ENCODE data around the gene RUNX3. TPM values are rescaled to one million over a fixed set of nuclear protein-coding genes. Genes with fewer than 3 reads are reported as not detected.

Gene RUNX3
- total RNA-seq, 2 experiments from 2014 or later = 180 to 183 TPM

DNA sequence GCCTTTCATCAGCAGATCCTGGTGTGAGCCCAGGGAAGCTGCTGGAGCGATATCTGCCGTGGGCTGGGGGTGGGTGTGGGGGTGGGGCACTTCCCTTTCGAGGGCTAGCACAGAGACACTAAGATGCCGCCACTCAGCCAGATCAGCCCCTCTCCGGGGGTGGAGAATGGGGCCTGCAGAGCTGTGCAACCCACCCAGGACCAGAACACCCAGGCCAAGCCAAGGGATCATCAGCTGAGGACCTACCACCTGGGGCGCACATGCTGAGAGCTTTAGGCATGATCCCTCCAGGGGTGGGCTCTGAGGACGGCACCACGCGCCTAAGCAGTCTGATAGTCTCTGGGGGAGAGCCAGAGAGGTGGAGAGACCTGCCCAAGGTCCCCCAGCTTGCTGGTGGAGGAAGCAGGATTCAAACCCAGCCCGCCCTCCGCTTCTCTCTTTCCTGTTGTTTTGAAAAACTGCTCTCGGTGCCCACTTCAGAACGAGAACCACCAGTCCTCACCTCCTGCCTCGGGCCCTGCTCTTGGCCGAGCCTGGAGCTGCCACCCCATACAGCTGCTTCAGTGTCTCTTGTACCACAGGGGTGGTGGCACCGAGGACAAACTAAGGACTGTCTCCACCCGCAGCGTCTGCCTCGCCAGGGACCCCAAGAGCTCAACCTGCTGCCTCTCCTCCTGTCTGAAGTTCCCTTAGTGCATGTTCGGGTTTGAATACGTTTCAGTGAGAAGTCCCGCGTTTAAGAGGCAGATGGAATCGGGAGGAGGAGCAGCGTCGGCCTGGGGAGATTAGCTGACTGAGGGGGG lies 39.7 kb upstream of the RUNX3 start:
- ChIA-PET POLR2A (interaction anchor here (1.0 to 12.5 kb wide), 20 partner anchors 9 to 486 kb away, joined by 3 to 159 read pairs (median 6); partner anchors contain the start of gene RUNX3), CTCF (interaction anchor here (0.7 to 11.9 kb wide), 14 partner anchors 9 to 132 kb away, joined by 3 to 169 read pairs (median 4); no protein-coding TSS in a partner anchor)
- Mint-ChIP-seq H3K9me3 (peaks cover 9% of the 10 kb centered on the region), H3K27ac (peak overlapping the region; percentile 89), H3K27me3 (no peaks in the 10 kb centered on the region), H3K4me3 (peak overlapping the region; percentile 77), H3K4me1 (ENCODE audit: low read depth) (peaks cover 86% of the 10 kb centered on the region), H3K36me3 (ENCODE audit: low read depth) (peaks cover 31% of the 10 kb centered on the region)
- TF ChIP-seq, protein P1, sequence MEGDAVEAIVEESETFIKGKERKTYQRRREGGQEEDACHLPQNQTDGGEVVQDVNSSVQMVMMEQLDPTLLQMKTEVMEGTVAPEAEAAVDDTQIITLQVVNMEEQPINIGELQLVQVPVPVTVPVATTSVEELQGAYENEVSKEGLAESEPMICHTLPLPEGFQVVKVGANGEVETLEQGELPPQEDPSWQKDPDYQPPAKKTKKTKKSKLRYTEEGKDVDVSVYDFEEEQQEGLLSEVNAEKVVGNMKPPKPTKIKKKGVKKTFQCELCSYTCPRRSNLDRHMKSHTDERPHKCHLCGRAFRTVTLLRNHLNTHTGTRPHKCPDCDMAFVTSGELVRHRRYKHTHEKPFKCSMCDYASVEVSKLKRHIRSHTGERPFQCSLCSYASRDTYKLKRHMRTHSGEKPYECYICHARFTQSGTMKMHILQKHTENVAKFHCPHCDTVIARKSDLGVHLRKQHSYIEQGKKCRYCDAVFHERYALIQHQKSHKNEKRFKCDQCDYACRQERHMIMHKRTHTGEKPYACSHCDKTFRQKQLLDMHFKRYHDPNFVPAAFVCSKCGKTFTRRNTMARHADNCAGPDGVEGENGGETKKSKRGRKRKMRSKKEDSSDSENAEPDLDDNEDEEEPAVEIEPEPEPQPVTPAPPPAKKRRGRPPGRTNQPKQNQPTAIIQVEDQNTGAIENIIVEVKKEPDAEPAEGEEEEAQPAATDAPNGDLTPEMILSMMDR (IDR thresholded peaks at IDR 0.05) = no peak
- intact Hi-C loops (cut with micrococcal nuclease) = no loop called here
- no peak for ATAC-seq
- peak; percentile 53 for DNase-seq

- peaks cover 80% of the 10 kb centered on the region for H3K4me1 Mint-ChIP-seq (ENCODE audit: low read depth)
- TF ChIP-seq, protein P1 (IDR thresholded peaks at IDR 0.05) = no peak
- peaks cover 2% of the 10 kb centered on the region for H3K9me3 Mint-ChIP-seq
- ChIA-PET POLR2A (interaction anchor here (0.5 to 12.5 kb wide), 14 partner anchors 10 to 486 kb away, joined by 3 to 172 read pairs (median 16); no protein-coding TSS in a partner anchor), CTCF (interaction anchor here (0.7 to 11.9 kb wide), 11 partner anchors 13 to 133 kb away, joined by 3 to 169 read pairs (median 5); no protein-coding TSS in a partner anchor)
- DNase-seq (peak; percentile 54), ATAC-seq (no peak)
- H3K27ac Mint-ChIP-seq = peak overlapping the region; percentile 89
- peaks cover 31% of the 10 kb centered on the region for H3K36me3 Mint-ChIP-seq (ENCODE audit: low read depth)
- no peaks in the 10 kb centered on the region for H3K27me3 Mint-ChIP-seq
- intact Hi-C loops (cut with micrococcal nuclease) = no loop called here
- H3K4me3 Mint-ChIP-seq = peak overlapping the region; percentile 77
These were observed 39.0 kb upstream of the RUNX3 start for GRCh38 chr1:24968941-24969585.

DNA sequence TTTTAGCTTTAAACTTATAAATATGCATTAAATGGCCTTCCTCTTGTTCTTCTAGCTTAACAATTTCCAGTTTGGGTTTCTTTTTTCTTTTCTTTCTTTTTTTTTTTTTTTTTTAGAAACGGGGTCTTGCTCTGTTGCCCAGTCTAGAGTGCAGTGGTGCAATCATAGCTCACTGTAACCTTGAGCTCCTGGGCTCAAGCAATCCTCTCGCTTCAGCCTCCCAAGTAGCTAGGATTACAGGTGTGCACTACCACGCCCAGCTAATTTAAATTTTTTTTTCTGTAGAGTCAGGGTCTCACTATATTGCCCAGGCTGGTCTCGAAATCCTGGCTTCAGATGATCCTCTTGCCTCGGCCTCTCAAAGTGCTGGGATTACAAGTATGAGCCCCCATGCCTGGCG lies 37.9 kb upstream of the RUNX3 start:
- H3K9me3 Mint-ChIP-seq = peaks cover 2% of the 10 kb centered on the region
- peaks cover 35% of the 10 kb centered on the region for H3K36me3 Mint-ChIP-seq (ENCODE audit: low read depth)
- no peak overlapping the region for H3K4me3 Mint-ChIP-seq
- intact Hi-C loops (cut with micrococcal nuclease) = loop anchor here (2.0 kb wide), 1 partner anchor 29 kb away; no protein-coding TSS in a partner anchor
- DNase-seq (no peak), ATAC-seq (no peak)
- H3K27ac Mint-ChIP-seq = peak overlapping the region; percentile 89
- CTCF ChIA-PET = interaction anchor here (2.0 to 11.9 kb wide), 3 partner anchors 15 to 67 kb away, joined by 6 to 169 read pairs (median 40); no protein-coding TSS in a partner anchor
- POLR2A ChIA-PET = interaction anchor here (7.0 to 12.5 kb wide), 5 partner anchors 12 to 67 kb away, joined by 59 to 172 read pairs (median 157); partner anchors contain the start of gene RUNX3
- no peaks in the 10 kb centered on the region for H3K27me3 Mint-ChIP-seq
- TF ChIP-seq, protein P1 (IDR thresholded peaks at IDR 0.05) = no peak
- peaks cover 73% of the 10 kb centered on the region for H3K4me1 Mint-ChIP-seq (ENCODE audit: low read depth)

DNA sequence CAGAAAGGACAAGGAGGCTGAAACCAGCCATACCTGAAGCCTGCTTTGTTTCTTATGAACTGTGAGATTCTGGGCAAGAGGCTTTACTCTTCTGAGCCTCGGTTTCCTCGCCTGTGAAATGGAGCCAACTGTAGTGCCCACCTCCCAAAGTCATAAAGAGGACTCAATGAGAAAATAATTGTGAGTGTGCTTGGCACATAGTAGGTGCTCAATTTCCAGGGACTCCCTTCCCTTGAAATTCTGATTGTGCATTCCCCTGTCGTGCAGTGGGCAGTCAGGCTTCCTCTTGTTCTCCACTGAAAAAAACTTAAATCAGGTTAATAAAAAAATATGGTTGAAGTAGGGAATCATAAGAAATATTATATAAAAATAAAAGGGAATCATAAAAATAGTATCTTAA lies 37.5 kb upstream of the RUNX3 start:
- peaks cover 2% of the 10 kb centered on the region for H3K9me3 Mint-ChIP-seq
- DNase-seq (no peak), ATAC-seq (no peak)
- ChIA-PET CTCF (interaction anchor here (1.6 to 11.9 kb wide), 5 partner anchors 12 to 68 kb away, joined by 4 to 169 read pairs (median 6); no protein-coding TSS in a partner anchor), POLR2A (interaction anchor here (1.1 to 12.5 kb wide), 8 partner anchors 13 to 68 kb away, joined by 4 to 172 read pairs (median 115); partner anchors contain the start of gene RUNX3)
- TF ChIP-seq, protein P1 (IDR thresholded peaks at IDR 0.05) = no peak
- H3K4me1 Mint-ChIP-seq (ENCODE audit: low read depth) = peaks cover 69% of the 10 kb centered on the region
- no peaks in the 10 kb centered on the region for H3K27me3 Mint-ChIP-seq
- intact Hi-C loops (cut with micrococcal nuclease) = loop anchor here (2.0 kb wide), 1 partner anchor 29 kb away; no protein-coding TSS in a partner anchor
- no peak overlapping the region for H3K4me3 Mint-ChIP-seq
- peak overlapping the region; percentile 98 for H3K27ac Mint-ChIP-seq
- peaks cover 35% of the 10 kb centered on the region for H3K36me3 Mint-ChIP-seq (ENCODE audit: low read depth)
